HG02588 (cell line): Measurements from ENCODE around the gene S1PR3.

Source experiments
- ATAC-seq: cut with Tn5 transposase; IDR thresholded peaks from one replicate; pipeline ENCODE4 v1.9.1; 2021; ENCODE audit warnings: mild to moderate bottlenecking, moderate library complexity; ENCODE audit not compliant: unreplicated experiment

Gene S1PR3

GRCh38 chr9:88990729-88991065 is 571 bp upstream of the S1PR3 start:
- no peak for ATAC-seq

DNA sequence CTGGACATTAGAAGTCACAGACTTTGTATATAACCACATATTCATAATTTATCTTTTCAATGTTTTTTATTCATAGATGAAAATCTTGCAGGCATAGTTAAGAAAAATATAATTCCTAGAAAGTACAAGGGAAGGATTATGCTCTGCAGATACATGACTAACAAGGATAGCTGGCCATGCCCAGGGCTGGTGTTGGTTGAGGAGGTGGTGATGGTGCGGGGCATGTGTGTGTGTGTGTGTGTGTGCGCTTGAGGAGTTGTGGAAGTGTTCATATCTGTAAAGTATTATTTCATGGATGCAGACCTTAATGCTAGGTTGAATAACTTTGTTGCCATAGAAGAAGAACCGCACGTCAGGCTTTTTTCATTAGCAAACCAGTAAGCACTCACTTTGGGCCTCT is 1.3 kb downstream of the S1PR3 start:
- ATAC-seq = no peak

DNA sequence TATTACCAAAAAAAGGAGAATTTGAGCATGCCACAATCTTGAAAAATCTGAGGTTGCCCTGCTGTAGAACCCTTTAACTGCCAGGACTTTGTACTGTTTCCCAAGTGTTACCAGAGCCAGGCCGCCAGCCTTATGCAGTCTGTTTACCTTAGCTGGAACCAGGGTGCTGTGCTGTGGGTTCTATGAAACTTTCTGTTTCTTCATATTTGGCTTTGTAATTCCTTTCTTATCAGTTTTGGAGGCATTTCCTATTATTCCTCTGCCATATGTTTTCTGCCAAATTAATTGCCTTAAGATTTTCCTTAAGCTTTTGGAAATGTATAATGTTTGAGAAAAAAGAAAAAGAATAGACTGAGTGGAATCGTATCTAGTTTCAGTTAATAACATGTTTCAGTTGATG is 2.1 kb downstream of the S1PR3 start:
- no peak for ATAC-seq

DNA sequence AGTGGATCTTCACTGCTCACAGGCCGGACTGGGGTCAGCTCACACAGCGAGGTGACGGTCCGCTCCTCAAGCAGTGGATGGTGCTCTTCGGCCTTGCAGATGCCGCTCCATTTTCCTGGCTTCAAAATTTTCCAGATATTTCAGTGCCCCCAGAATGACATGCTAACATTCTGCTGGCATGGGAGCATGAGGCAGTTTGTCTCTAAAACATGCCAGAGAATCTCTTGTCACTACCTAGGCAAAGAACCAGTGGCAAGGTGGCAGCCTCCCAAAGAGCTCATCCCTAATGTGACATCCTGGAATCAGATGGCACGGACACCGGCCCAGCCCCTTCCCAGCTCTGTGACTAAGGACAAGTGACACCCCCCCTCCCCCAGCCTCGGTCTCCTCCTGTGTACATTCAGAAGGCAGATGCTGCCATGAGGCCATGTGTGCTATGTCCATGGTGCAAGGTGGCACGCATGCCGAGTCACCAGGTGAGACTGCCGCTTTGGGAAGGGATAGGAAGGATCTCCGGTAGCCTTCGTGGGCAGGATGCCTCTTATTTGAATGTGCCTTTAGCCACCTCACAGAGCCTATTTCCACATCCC is 2.7 kb downstream of the S1PR3 start:
- ATAC-seq = no peak

DNA sequence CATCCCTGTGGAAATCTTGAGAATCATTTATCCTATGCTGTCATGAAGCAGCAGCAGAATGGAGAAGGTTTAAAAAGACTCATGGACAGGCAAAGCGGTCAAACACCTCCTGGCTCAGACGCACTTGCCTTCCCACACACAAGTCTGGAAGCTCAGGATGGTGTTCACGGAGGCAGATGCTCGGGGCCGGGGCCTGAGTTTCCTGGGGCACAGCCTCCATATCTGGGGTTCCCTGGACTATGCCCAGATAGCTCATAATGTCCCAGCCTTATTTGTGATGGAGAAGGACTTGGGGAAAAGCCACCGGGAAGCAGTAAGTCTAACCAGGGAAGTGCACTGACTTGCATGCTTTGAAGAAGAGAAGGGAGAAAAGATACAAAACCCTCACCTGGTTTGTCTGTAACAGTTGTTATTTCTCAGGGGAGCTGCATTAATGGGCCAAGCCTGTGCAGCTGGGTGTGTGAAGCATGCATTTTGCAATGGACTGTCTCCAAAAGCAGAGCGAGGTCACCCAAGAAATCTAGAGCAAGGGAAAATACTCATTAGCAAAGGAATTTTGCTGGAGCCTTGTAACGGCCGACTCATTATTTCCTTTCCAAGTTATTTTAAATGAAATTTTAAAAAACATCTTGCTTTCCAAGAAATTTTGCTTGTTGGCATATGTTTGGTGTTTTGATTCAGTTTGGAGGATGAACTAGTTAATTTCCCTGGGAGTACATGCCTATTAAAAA is 3.4 kb downstream of the S1PR3 start:
- ATAC-seq = no peak

- ATAC-seq = no peak
Observed at GRCh38 chr9:88995200-88995577, 3.9 kb downstream of the S1PR3 start.

DNA sequence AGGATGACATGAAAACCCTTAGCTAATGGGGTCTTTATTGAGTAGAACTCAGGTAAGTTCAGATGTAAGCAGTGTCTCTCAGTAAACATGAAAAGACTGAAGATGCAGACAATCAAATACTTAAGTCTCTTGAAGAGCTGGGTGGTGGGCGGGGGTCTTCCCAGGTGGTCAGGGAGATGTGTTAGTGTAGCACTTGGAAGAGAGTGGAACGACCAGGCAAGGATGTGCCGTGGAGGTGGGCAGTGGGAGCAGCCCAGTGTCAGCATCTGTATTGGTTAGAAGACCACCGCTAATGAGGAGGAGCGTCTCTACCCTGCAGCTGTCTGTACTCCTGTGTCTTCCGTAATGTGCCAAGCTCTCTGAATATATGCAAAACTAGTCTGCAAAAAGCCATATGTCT is 4.4 kb downstream of the S1PR3 start:
- no peak for ATAC-seq

GRCh38 chr9:88996046-88996920 is 5.0 kb downstream of the S1PR3 start:
- no peak for ATAC-seq

- ATAC-seq = no peak
Observed at GRCh38 chr9:88996921-88997235, 5.6 kb downstream of the S1PR3 start.

DNA sequence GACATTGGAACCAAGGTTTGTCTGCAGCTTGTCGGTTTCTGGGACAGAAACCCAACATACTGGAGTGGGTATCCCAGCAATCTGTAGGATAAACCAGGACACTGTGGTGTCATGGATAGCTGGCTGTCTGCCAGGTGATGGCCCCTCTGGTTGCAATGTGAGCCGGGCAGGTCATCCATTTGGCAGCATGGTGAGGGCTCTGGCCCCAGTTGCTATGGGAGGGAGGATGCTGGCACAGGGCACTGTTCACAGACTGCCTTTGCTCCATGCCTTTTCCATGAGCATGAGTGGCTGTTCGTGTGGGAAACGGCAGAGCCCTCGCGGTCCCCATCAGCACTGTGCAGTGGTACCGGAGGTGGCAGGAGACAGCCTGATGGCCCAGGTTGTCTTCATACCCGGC is 6.4 kb downstream of the S1PR3 start:
- no peak for ATAC-seq

DNA sequence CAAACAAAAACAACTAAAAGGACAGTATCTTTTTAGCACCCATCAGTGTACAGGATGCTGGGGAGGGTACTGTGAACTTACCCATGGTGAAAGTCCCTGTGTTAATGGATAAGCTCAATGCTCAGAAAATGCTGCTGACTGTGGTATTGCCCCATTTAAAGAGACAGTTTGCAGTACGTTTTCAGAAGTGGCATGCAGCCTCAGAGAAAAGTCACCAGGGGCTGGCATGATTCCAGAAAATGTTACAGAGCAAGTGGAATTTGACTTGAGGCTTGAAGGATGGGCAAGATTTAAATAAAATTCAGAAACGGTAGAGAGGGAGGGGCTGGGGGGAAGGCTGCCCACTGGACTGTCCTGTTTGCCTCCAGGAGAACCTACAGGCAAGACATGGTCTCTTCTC is 7.2 kb downstream of the S1PR3 start:
- no peak for ATAC-seq

GRCh38 chr9:88998911-88999310 is 7.6 kb downstream of the S1PR3 start:
- ATAC-seq = no peak

DNA sequence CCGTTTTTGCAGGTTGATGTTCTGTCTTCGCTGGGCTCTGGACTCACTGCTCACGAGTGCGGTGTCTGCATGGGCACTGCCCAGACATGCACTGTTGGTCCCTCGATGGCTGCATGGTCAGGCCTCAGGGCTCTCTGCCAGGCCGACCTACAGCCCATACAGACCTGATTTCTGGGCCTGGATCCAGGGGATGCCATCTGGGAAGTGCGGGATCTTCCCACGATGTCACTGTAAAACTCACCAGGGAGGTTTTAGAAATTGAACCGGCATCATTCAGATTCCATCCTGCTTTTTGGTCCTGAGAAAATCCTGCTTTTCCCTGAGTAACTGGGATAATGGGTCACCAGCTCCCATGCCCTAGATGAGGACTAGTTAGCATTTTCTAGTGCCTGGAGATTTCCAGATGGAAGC is 9.1 kb downstream of the S1PR3 start:
- no peak for ATAC-seq

- no peak for ATAC-seq
Observed at GRCh38 chr9:89000973-89001916, 10.0 kb downstream of the S1PR3 start.

GRCh38 chr9:89001917-89002540 is 10.8 kb downstream of the S1PR3 start:
- no peak for ATAC-seq

- ATAC-seq = no peak
Observed at GRCh38 chr9:89002987-89003386, 11.7 kb downstream of the S1PR3 start.

- ATAC-seq = no peak
Observed at GRCh38 chr9:89005323-89005722, 14.1 kb downstream of the S1PR3 start.

GRCh38 chr9:89006267-89006666 is 15.0 kb downstream of the S1PR3 start:
- ATAC-seq = no peak

- ATAC-seq = no peak
Observed at GRCh38 chr9:89006996-89007967, 16.0 kb downstream of the S1PR3 start.
